PC-3 (cell line): ENCODE results near the gene FGF4. TPM values are rescaled to one million over a fixed set of nuclear protein-coding genes. Genes with fewer than 3 reads are reported as not detected.

Source experiments
- ATAC-seq: fragments of 200-7000 bp; cut with Tn5 transposase; 2 replicates; pipeline ENCODE4 v1.9.1; 2020; ENCODE audit warnings: mild to moderate bottlenecking, moderate library complexity
- Bru-seq: library from RNA; stranded (reverse); fragments of 400-500 nt; gene quantifications from one replicate; lab custom pipeline; 2021; lab: Mats Ljungman, UMichigan
- BruChase-seq, 2 experiments: library from RNA; stranded (reverse); fragments of 400-500 nt; gene quantifications; one replicate each; lab custom pipeline; 2021; lab: Mats Ljungman, UMichigan
- BruUV-seq: library from RNA; stranded (reverse); fragments of 400-500 nt; replicated peaks from 2 replicates; lab custom pipeline; 2021; lab: Mats Ljungman, UMichigan
- CTCF ChIA-PET: fragments of 300-600 bp; sonication (Branson Sonifier 250); formaldehyde crosslinking; loops from one replicate; lab custom pipeline; 2022; ENCODE audit warnings: antibody characterized with exemption; lab: Charles Lee
- POLR2A ChIA-PET: fragments of 300-600 bp; sonication (Branson Sonifier 250); formaldehyde crosslinking; loops from one replicate; lab custom pipeline; 2022; ENCODE audit warnings: antibody characterized with exemption; ENCODE audit not compliant: unreplicated experiment; lab: Charles Lee
- DNase-seq: peaks from one replicate; pipeline ENCODE4 v3.0.0-alpha.2; 2015
- H2AFZ ChIP-seq: fragments of 300-600 bp; sonication (generic); 2 replicates; pipeline ENCODE4 v1.6.0; 2016; ENCODE audit warnings: antibody characterized with exemption, low read length
- H3F3A ChIP-seq: fragments of 300-600 bp; sonication (generic); one replicate; pipeline ENCODE4 v1.6.0; 2017; ENCODE audit warnings: antibody characterized with exemption, low read length, control low read depth, mild to moderate bottlenecking; ENCODE audit not compliant: unreplicated experiment
- H3K27ac ChIP-seq: fragments of 300-600 bp; sonication (generic); 2 replicates; pipeline ENCODE4 v1.5.1; 2016; ENCODE audit warnings: mild to moderate bottlenecking, low read length
- H3K27me3 ChIP-seq: fragments of 300-600 bp; sonication (generic); 2 replicates; pipeline ENCODE4 v1.6.1; 2016; ENCODE audit warnings: low read length, mixed read lengths
- H3K36me3 ChIP-seq: fragments of 300-600 bp; sonication (generic); 2 replicates; pipeline ENCODE4 v1.6.1; 2016; ENCODE audit warnings: low read depth, mixed run types, low read length, mixed read lengths
- H3K4me1 ChIP-seq: fragments of 300-600 bp; sonication (generic); 2 replicates; pipeline ENCODE4 v1.5.1; 2016; ENCODE audit warnings: low read length; ENCODE audit not compliant: insufficient read depth
- H3K4me2 ChIP-seq: fragments of 300-600 bp; sonication (generic); 2 replicates; pipeline ENCODE4 v1.6.0; 2016; ENCODE audit warnings: low read length
- H3K4me3 ChIP-seq: fragments of 300-600 bp; sonication (generic); 2 replicates; pipeline ENCODE4 v1.5.1; 2016; ENCODE audit warnings: mild to moderate bottlenecking, low read length, mixed read lengths
- H3K79me2 ChIP-seq: fragments of 300-600 bp; sonication (generic); 2 replicates; pipeline ENCODE4 v1.6.1; 2017; ENCODE audit warnings: low read length, mixed read lengths
- H3K9ac ChIP-seq: fragments of 300-600 bp; sonication (generic); 2 replicates; pipeline ENCODE4 v1.6.0; 2016; ENCODE audit warnings: mild to moderate bottlenecking, low read length
- H3K9me2 ChIP-seq: fragments of 300-600 bp; sonication (generic); replicated peaks from 2 replicates; pipeline ENCODE4 v1.6.1; 2016; ENCODE audit warnings: mixed run types, low read length, mixed read lengths
- H3K9me3 ChIP-seq: fragments of 300-600 bp; sonication (generic); 2 replicates; pipeline ENCODE4 v1.6.1; 2016; ENCODE audit warnings: low read length, mixed read lengths
- H4K20me1 ChIP-seq: fragments of 300-600 bp; sonication (generic); 2 replicates; pipeline ENCODE4 v1.6.1; 2016; ENCODE audit warnings: low read length, mixed read lengths
- CTCF ChIP-seq: fragments of 300-600 bp; sonication (generic); conservative IDR thresholded peaks from 2 replicates; pipeline ENCODE4 v1.5.1; 2017; ENCODE audit warnings: antibody characterized with exemption, low read depth, mild to moderate bottlenecking, low read length
- EZH2 ChIP-seq: fragments of 300-600 bp; sonication (generic); IDR thresholded peaks from one replicate; pipeline ENCODE4 v1.6.1; 2017; ENCODE audit warnings: antibody characterized with exemption, mild to moderate bottlenecking, low read length; ENCODE audit not compliant: unreplicated experiment
- EZH2phosphoT487 ChIP-seq: fragments of 300-600 bp; sonication (generic); IDR thresholded peaks from 2 replicates; pipeline ENCODE4 v1.6.1; 2018; ENCODE audit warnings: mild to moderate bottlenecking, antibody characterized with exemption, low read length, borderline replicate concordance
- intact Hi-C: fragments of 100-400 bp; cut with micrococcal nuclease; formaldehyde crosslinking; loops from 2 replicates; pipeline ENCODE4 v1.9.0; 2023
- long read RNA-seq: library from polyadenylated mRNA; unstranded; transcript quantifications from one replicate; pipeline ENCODE4 v2.0.0, GENCODE V29; 2021; ENCODE audit not compliant: unreplicated experiment
- total RNA-seq: library from RNA; depleted of rRNA; stranded (reverse); fragments of >200 nt; gene quantifications from 2 replicates; pipeline ENCODE4 v1.2.3, GENCODE V29; 2014; rRNA removed

Gene FGF4, protein sequence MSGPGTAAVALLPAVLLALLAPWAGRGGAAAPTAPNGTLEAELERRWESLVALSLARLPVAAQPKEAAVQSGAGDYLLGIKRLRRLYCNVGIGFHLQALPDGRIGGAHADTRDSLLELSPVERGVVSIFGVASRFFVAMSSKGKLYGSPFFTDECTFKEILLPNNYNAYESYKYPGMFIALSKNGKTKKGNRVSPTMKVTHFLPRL
- not detected in 2 replicates for total RNA-seq
- not detected for Bru-seq, nascent RNA
- BruChase-seq, experiment 1, labeled RNA remaining after a 6-hour chase: not detected
- BruChase-seq, experiment 2, labeled RNA remaining after a 2-hour chase: not detected
- long read RNA-seq: 0 reads

GRCh38 chr11:69775163-69775755 lies at the start of gene FGF4:
TSS of gene FGF4 (minus strand) at chr11:69775341. CDS start at chr11:69775084, 257 bp downstream.
- no peaks in the 10 kb centered on the region for H3K4me1 ChIP-seq
- H3F3A ChIP-seq: no peaks in the 10 kb centered on the region
- no peak for ATAC-seq
- H3K9me3 ChIP-seq: no peaks in the 10 kb centered on the region
- H3K9me2 ChIP-seq: no peaks in the 10 kb centered on the region
- H3K9ac ChIP-seq: no peak within 1 kb of the TSS
- no peak within 1 kb of the TSS for H3K27ac ChIP-seq
- no peaks in the 10 kb centered on the region for H3K79me2 ChIP-seq
- H3K27me3 ChIP-seq: peaks cover 23% of the 10 kb centered on the region
- no peak within 1 kb of the TSS for H3K4me2 ChIP-seq
- ChIA-PET POLR2A (no interaction called here), CTCF (no interaction called here)
- DNase-seq: no peak
- H2AFZ ChIP-seq: no peak within 1 kb of the TSS
- H4K20me1 ChIP-seq: no peaks in the 10 kb centered on the region
- no peak within 1 kb of the TSS for H3K4me3 ChIP-seq
- BruUV-seq: no TSS peak
- H3K36me3 ChIP-seq: no peaks in the 10 kb centered on the region
- intact Hi-C loops: no loop called here
- TF ChIP-seq EZH2 (no peak), EZH2phosphoT487 (no peak), CTCF (no peak)

GRCh38 chr11:69823641-69824265 lies 48.6 kb upstream of the FGF4 start:
- Histone ChIP-seq H2AFZ (no peak overlapping the region), H3F3A (no peaks in the 10 kb centered on the region), H3K9me3 (no peaks in the 10 kb centered on the region), H3K4me3 (no peak overlapping the region), H3K4me2 (no peak overlapping the region), H3K36me3 (no peaks in the 10 kb centered on the region), H3K79me2 (no peaks in the 10 kb centered on the region), H3K9ac (no peak overlapping the region), H3K27ac (no peak overlapping the region), H3K27me3 (peaks cover 24% of the 10 kb centered on the region), H3K4me1 (peaks cover 13% of the 10 kb centered on the region), H3K9me2 (no peaks in the 10 kb centered on the region), H4K20me1 (no peaks in the 10 kb centered on the region)
- TF ChIP-seq EZH2 (no peak), EZH2phosphoT487 (no peak), CTCF (no peak)
- DNase-seq: no peak
- no TSS peak for BruUV-seq
- POLR2A ChIA-PET: no interaction called here
- intact Hi-C loops: no loop called here
- ATAC-seq: no peak
- CTCF ChIA-PET: no interaction called here
